GM23338 (cell line): Measurements from ENCODE around the gene PROC. TPM values are rescaled to one million over a fixed set of nuclear protein-coding genes. Genes with fewer than 3 reads are reported as not detected.
A peak's percentile ranks its signal among the peaks of the same experiment; 100 is the strongest.

Experiments used
- ATAC-seq: fragments of 200-7000 bp; cut with Tn5 transposase; 3 replicates; pipeline ENCODE4 v1.9.1; 2020
- DNase-seq: peaks from one replicate; pipeline ENCODE4 v3.0.0-alpha.2; 2015; ENCODE audit warnings: low spot score
- H2AFZ ChIP-seq: fragments of 200-600 bp; sonication (generic); 2 replicates; pipeline ENCODE4 v1.8.0; 2016; ENCODE audit warnings: antibody characterized with exemption, mild to moderate bottlenecking, moderate library complexity
- H3F3A ChIP-seq: fragments of 200-600 bp; sonication (generic); replicated peaks from 2 replicates; pipeline ENCODE4 v1.8.0; 2017; ENCODE audit warnings: antibody characterized with exemption, mixed run types, low read depth
- H3K27ac ChIP-seq: fragments of 200-600 bp; sonication (generic); 2 replicates; pipeline ENCODE4 v1.6.1; 2016; ENCODE audit warnings: low read depth
- H3K27me3 ChIP-seq: fragments of 200-600 bp; sonication (generic); 2 replicates; pipeline ENCODE4 v1.8.0; 2016; ENCODE audit warnings: mild to moderate bottlenecking, mixed run types, moderate library complexity; ENCODE audit not compliant: insufficient read depth
- H3K36me3 ChIP-seq: fragments of 200-600 bp; sonication (generic); 2 replicates; pipeline ENCODE4 v1.8.0; 2016; ENCODE audit warnings: mild to moderate bottlenecking; ENCODE audit not compliant: insufficient read depth
- H3K4me1 ChIP-seq: fragments of 200-600 bp; sonication (generic); 2 replicates; pipeline ENCODE4 v1.8.0; 2016; ENCODE audit warnings: mild to moderate bottlenecking, moderate library complexity; ENCODE audit not compliant: insufficient read depth
- H3K4me2 ChIP-seq: fragments of 200-600 bp; sonication (generic); 2 replicates; pipeline ENCODE4 v1.7.1; 2017; ENCODE audit warnings: mixed run types
- H3K4me3 ChIP-seq: fragments of 200-600 bp; sonication (generic); 2 replicates; pipeline ENCODE4 v1.6.1; 2016; ENCODE audit warnings: mixed run types
- H3K79me2 ChIP-seq: fragments of 200-600 bp; sonication (generic); replicated peaks from 2 replicates; pipeline ENCODE4 v1.8.0; 2017; ENCODE audit warnings: mild to moderate bottlenecking; ENCODE audit not compliant: insufficient read depth
- H3K9me2 ChIP-seq: fragments of 200-600 bp; sonication (generic); 2 replicates; pipeline ENCODE4 v1.8.0; 2017; ENCODE audit not compliant: insufficient read depth
- H4K20me1 ChIP-seq: fragments of 200-600 bp; sonication (generic); replicated peaks from 2 replicates; pipeline ENCODE4 v1.8.0; 2017; ENCODE audit warnings: mild to moderate bottlenecking; ENCODE audit not compliant: insufficient read depth
- H3K27ac Mint-ChIP-seq: 2 replicates; pipeline ENCODE4 v1.8.0; 2020; ENCODE audit warnings: inconsistent platforms, mild to moderate bottlenecking, moderate library complexity, mixed read lengths
- H3K27me3 Mint-ChIP-seq: 3 replicates; pipeline ENCODE4 v1.8.0; 2022; ENCODE audit warnings: low read depth, mild to moderate bottlenecking, moderate library complexity, mixed read lengths, inconsistent platforms; ENCODE audit not compliant: insufficient read depth, poor library complexity
- H3K36me3 Mint-ChIP-seq: 3 replicates; pipeline ENCODE4 v1.8.0; 2021; ENCODE audit warnings: low read depth, mild to moderate bottlenecking, inconsistent platforms, moderate library complexity, mixed read lengths
- H3K4me1 Mint-ChIP-seq: 3 replicates; pipeline ENCODE4 v1.8.0; 2020; ENCODE audit warnings: mild to moderate bottlenecking, inconsistent platforms, mixed read lengths
- H3K4me3 Mint-ChIP-seq: 3 replicates; pipeline ENCODE4 v1.8.0; 2021; ENCODE audit warnings: moderate library complexity, mild to moderate bottlenecking, inconsistent platforms, mixed read lengths
- H3K9me3 Mint-ChIP-seq: 3 replicates; pipeline ENCODE4 v1.8.0; 2020; ENCODE audit warnings: moderate library complexity, mild to moderate bottlenecking, inconsistent platforms, mixed read lengths
- ZNF331 ChIP-seq: fragments of 250-450 bp; sonication (Bioruptor Pico); IDR thresholded peaks from 2 replicates; pipeline ENCODE4 v1.5.0; 2020; ENCODE audit warnings: low read depth, mild to moderate bottlenecking, moderate library complexity
- polyA plus RNA-seq: library from polyadenylated mRNA; unstranded; fragments of >200 nt; fragmentation: Nextera tagmentation; extraction: Ambion mirVana; gene quantifications from 2 replicates; pipeline ENCODE4 v1.2.1, GENCODE V29; 2016
- total RNA-seq: library from RNA; depleted of rRNA; stranded (reverse); fragments of >200 nt; shearing (Covaris generic); gene quantifications from 2 replicates; pipeline ENCODE4 v1.2.3, GENCODE V29; 2014
- TF ChIP-seq, protein P1 (sequence below), 2 experiments: fragments of 200-600 bp in 1 of 2; sonication (generic) in 1 of 2; conservative IDR thresholded peaks; 2 replicates each; pipeline versions ENCODE4 v1.5.1 to v1.6.1; 2016 to 2017; ENCODE audit warnings: antibody characterized with exemption in 2 of 2, low read depth in 2 of 2, mild to moderate bottlenecking in 2 of 2, moderate library complexity in 1 of 2
- TF ChIP-seq, protein P2 (sequence below): fragments of 250-450 bp; sonication (Bioruptor Pico); IDR thresholded peaks from 2 replicates; pipeline ENCODE4 v1.5.0; 2020; ENCODE audit warnings: mild to moderate bottlenecking, moderate library complexity

Gene PROC
- total and polyA plus RNA-seq, 2 experiments from 2014 or later: 1.7 to 2.4 TPM

DNA sequence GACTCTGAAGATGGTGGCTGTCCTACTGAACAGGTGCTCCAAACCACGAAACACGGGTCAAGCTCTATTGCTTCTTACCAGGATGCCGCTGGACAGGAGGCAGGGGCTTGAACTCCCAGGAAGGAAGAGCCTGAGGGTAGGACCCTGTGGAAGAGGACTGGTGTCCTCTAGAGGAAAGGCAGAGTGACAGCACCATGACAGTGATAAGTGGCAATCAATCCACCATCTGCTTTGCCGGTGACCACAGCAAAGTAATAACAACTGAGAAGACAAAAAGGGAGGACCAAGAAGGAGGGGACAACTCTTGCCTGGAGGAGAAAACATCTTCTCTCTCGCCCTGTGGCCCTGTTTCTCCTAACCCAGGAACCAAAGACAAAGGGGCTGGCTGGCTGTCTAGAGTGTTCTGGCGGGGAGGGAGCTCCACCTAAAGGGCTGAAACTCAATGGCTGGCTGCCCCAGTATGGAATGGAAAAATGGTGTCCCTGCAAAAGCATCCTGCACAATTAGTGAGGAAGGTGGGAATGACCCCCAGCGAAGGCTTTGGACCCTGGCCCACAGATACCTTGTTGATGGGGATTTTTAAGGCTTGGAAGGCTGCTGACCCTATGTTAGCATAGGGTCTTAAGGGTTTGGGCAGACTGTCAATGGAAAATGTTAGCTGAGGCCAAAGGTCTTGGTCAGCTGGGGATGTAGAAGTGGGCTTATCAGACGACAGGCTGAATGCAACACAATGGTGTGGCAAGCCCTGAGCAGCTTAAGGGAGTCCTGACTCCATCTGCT, 35.4 kb downstream of the PROC start:
- peaks cover 33% of the 10 kb centered on the region for H3K4me1 ChIP-seq
- no peaks in the 10 kb centered on the region for H3K36me3 Mint-ChIP-seq
- peaks cover 42% of the 10 kb centered on the region for H3K4me1 Mint-ChIP-seq
- H3K9me2 ChIP-seq: no peaks in the 10 kb centered on the region
- no peak overlapping the region for H3K4me3 Mint-ChIP-seq
- TF ChIP-seq, protein P1, sequence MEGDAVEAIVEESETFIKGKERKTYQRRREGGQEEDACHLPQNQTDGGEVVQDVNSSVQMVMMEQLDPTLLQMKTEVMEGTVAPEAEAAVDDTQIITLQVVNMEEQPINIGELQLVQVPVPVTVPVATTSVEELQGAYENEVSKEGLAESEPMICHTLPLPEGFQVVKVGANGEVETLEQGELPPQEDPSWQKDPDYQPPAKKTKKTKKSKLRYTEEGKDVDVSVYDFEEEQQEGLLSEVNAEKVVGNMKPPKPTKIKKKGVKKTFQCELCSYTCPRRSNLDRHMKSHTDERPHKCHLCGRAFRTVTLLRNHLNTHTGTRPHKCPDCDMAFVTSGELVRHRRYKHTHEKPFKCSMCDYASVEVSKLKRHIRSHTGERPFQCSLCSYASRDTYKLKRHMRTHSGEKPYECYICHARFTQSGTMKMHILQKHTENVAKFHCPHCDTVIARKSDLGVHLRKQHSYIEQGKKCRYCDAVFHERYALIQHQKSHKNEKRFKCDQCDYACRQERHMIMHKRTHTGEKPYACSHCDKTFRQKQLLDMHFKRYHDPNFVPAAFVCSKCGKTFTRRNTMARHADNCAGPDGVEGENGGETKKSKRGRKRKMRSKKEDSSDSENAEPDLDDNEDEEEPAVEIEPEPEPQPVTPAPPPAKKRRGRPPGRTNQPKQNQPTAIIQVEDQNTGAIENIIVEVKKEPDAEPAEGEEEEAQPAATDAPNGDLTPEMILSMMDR (conservative IDR thresholded peaks at IDR 0.05; ENCODE audit: low read depth in 2 of 2): peak; percentile 49 to 76
- TF ChIP-seq, protein P2, sequence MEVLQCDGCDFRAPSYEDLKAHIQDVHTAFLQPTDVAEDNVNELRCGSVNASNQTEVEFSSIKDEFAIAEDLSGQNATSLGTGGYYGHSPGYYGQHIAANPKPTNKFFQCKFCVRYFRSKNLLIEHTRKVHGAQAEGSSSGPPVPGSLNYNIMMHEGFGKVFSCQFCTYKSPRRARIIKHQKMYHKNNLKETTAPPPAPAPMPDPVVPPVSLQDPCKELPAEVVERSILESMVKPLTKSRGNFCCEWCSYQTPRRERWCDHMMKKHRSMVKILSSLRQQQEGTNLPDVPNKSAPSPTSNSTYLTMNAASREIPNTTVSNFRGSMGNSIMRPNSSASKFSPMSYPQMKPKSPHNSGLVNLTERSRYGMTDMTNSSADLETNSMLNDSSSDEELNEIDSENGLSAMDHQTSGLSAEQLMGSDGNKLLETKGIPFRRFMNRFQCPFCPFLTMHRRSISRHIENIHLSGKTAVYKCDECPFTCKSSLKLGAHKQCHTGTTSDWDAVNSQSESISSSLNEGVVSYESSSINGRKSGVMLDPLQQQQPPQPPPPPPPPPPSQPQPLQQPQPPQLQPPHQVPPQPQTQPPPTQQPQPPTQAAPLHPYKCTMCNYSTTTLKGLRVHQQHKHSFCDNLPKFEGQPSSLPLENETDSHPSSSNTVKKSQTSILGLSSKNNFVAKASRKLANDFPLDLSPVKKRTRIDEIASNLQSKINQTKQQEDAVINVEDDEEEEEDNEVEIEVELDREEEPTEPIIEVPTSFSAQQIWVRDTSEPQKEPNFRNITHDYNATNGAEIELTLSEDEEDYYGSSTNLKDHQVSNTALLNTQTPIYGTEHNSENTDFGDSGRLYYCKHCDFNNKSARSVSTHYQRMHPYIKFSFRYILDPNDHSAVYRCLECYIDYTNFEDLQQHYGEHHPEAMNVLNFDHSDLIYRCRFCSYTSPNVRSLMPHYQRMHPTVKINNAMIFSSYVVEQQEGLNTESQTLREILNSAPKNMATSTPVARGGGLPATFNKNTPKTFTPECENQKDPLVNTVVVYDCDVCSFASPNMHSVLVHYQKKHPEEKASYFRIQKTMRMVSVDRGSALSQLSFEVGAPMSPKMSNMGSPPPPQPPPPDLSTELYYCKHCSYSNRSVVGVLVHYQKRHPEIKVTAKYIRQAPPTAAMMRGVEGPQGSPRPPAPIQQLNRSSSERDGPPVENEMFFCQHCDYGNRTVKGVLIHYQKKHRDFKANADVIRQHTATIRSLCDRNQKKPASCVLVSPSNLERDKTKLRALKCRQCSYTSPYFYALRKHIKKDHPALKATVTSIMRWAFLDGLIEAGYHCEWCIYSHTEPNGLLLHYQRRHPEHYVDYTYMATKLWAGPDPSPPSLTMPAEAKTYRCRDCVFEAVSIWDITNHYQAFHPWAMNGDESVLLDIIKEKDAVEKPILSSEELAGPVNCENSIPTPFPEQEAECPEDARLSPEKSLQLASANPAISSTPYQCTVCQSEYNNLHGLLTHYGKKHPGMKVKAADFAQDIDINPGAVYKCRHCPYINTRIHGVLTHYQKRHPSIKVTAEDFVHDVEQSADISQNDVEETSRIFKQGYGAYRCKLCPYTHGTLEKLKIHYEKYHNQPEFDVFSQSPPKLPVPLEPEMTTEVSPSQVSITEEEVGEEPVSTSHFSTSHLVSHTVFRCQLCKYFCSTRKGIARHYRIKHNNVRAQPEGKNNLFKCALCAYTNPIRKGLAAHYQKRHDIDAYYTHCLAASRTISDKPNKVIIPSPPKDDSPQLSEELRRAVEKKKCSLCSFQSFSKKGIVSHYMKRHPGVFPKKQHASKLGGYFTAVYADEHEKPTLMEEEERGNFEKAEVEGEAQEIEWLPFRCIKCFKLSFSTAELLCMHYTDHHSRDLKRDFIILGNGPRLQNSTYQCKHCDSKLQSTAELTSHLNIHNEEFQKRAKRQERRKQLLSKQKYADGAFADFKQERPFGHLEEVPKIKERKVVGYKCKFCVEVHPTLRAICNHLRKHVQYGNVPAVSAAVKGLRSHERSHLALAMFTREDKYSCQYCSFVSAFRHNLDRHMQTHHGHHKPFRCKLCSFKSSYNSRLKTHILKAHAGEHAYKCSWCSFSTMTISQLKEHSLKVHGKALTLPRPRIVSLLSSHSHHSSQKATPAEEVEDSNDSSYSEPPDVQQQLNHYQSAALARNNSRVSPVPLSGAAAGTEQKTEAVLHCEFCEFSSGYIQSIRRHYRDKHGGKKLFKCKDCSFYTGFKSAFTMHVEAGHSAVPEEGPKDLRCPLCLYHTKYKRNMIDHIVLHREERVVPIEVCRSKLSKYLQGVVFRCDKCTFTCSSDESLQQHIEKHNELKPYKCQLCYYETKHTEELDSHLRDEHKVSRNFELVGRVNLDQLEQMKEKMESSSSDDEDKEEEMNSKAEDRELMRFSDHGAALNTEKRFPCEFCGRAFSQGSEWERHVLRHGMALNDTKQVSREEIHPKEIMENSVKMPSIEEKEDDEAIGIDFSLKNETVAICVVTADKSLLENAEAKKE (CRISPR knock-in tag): peak; percentile 44; the same call in 1 of the 2 replicates
- TF ChIP-seq ZNF331 (CRISPR knock-in tag): no peak
- H2AFZ ChIP-seq: no peak overlapping the region
- peaks cover 5% of the 10 kb centered on the region for H3K27me3 Mint-ChIP-seq
- peak overlapping the region; percentile 30; the same call in 1 of the 2 replicates for H3K27ac Mint-ChIP-seq
- H3K79me2 ChIP-seq: no peaks in the 10 kb centered on the region
- H3K4me2 ChIP-seq: no peak overlapping the region
- no peaks in the 10 kb centered on the region for H4K20me1 ChIP-seq
- no peaks in the 10 kb centered on the region for H3K9me3 Mint-ChIP-seq
- DNase-seq (peak; percentile 51), ATAC-seq (peak; percentile 48)
- H3K36me3 ChIP-seq: no peaks in the 10 kb centered on the region
- peaks cover 7% of the 10 kb centered on the region; the same call in 1 of the 2 replicates for H3F3A ChIP-seq
- H3K4me3 ChIP-seq: no peak overlapping the region
- H3K27me3 ChIP-seq: no peaks in the 10 kb centered on the region
- no peak overlapping the region for H3K27ac ChIP-seq
